HG02588 (cell line): ENCODE results near the gene MEGF11.

Experiments
- ATAC-seq: cut with Tn5 transposase; IDR thresholded peaks from one replicate; pipeline ENCODE4 v1.9.1; 2021; ENCODE audit warnings: mild to moderate bottlenecking, moderate library complexity; ENCODE audit not compliant: unreplicated experiment

Gene MEGF11

GRCh38 chr15:66220601-66221000, 32.9 kb downstream of the MEGF11 start:
- ATAC-seq = no peak

DNA sequence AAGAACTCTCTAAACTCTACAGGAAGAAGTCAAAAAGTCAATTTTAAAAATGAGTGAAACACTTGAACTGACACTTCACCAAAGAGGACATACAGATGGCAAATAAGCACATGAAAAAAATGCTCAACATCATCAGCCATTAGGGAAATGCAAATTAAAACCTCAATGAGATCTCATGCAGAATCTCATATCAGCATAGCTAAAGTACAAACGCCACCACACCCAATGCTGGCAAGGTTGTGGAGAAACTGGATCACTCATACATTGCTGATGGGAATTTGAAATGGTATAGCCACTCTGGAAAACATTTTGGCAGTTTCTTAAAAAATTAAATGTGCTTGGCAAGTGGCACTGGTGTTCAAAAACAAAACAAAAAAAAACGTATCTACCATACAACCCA, 34.2 kb downstream of the MEGF11 start:
- no peak for ATAC-seq

DNA sequence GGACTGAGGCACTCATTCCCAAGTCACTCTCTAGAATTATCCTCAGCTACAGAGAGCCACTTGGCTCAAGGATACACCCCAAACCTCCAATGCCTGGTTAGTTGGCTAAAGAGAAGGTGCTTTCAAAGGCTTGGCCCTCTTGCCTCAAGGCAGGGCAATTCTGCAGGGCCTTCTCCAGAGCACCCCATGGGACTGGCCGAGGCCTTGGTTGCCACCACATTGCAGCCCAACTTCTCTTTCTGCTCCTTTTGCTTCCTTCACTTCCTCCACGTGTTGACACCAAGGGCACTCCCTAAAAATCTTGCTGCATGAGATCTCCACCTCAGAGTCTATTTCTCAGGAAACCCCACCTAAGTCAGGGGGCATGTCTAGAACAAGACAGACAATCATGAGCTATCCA, 36.7 kb downstream of the MEGF11 start:
- no peak for ATAC-seq

DNA sequence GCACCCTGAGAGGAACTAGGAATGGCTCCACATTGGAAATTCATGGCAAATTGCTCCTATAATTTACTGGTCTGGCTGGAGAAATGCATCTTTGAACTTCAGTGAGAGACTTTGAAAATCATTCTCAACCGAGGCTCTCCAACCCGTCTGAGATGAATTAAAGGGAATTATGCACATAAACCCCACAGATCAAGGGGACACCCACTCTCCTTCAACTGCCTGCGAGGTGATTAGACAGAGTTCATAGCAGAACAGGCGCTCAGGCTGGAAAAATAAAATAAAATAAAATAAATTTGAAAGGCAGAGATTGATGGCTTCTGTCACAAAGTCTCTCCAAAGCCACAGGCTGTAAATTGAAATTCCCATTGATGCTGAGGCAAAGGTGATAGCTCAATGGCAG, 37.7 kb downstream of the MEGF11 start:
- no peak for ATAC-seq

DNA sequence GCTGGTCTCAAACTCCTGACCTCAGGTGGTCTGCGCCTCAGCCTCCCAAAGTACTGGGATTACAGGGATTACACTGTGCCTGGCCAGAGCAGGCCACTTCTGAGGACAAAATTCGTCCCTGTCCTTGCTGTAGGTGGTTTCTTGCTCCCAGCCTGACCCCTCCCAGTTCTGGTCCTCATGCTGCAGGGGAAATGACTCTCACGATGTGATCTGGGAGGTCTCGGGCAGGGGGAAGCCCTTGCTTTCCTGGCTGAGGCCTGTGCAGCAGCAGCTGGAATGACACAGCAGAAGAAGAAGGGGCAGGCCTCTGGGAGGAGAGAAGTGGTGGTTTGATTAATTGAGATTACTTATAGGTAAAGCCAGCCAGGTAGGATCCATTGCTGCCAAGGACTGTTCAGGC, 39.3 kb downstream of the MEGF11 start:
- ATAC-seq = no peak

DNA sequence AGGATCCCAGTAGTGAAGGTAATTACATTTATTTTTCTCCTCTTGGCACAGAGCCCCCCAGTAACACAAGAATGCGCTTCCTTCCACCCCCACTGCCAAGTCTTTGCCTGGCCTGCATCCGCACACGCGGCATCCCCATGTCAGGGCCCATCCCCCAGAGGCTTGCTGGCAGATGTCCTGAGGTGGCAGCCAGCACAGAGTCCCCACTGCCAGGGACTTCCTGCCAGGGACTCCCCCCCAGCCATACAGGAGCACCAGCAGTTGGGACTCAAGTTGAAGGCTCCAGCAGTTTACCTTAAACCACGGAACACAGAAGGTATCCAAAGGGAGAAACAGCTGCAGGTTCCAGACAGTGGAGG, 41.0 kb downstream of the MEGF11 start:
- no peak for ATAC-seq

DNA sequence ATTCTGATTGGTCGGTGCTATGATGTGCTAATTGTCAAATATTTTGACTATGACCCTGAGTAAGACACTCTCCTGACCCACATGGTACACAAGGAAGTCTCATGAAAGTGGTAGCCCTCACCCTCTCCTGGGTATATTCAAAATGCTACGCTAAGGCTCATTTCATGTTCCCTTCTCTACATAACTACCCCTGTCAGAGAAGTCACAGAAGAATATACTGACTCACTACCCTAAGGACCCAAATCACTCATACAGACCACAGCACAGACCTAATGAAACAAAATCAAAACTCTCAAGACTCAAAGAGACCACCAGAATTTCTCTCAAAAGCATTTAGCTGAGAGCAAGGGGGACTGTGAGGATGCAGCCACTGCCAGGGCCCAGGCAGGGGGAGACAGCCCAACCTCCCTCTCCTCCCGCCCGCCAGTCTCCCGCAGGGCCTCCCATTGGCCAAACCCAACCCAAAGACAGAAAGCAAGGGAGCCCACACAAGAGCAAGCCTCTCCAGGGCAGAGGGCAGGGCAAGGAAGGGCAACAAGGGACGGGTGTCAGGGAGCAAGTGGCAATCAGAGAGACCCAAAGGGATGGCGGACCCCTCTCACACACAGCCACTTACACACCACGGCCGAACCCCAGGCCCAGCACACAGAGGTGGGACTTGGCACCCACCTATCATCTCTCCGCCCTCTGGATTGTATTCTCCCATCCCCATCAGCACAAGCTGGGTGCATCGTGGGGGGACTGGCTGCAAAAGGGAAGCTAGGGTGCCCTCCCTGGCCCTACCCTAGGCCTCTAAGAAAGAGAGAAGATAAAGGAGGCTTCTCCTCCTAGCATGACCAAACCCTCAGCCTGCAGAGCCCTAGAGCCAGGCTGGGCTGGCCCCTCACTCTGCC, 41.6 kb downstream of the MEGF11 start:
- no peak for ATAC-seq

- no peak for ATAC-seq
Measured at GRCh38 chr15:66210684-66211083, 42.9 kb downstream of the MEGF11 start.

- ATAC-seq = no peak
Measured at GRCh38 chr15:66198757-66199156, 54.8 kb downstream of the MEGF11 start.

- no peak for ATAC-seq
Measured at GRCh38 chr15:66196602-66197001, 56.9 kb downstream of the MEGF11 start.

DNA sequence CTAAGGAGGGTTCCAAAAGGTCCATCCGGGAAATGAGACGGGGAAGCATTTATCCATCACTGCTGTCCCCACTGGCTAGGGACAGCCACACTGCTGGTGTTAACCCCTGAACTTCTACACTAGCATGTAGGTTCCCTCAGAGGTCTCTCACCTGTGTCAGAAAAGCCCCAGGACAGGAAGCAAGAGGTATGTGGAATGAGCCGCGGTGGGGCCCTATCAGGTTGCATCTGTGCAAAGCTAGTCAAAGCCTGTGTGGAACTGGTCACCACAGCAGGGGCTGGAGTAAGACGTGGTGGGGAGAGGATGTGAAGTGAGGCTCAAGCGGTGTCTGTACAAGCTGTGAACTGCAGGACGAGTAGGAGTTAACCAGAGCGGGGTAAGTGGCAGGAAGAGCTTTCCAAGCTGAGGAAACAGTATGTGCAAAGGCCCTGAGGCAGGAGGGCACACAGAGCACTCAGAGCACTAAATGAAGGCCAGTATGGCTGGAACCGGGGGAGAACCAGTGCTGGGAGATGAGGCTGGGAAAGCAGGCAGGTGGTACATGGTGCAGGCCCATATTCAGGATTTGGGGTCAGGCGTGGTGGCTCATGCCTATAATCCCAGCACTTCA, 57.8 kb downstream of the MEGF11 start:
- no peak for ATAC-seq

- ATAC-seq = no peak
Measured at GRCh38 chr15:66193066-66193465, 60.5 kb downstream of the MEGF11 start.

- ATAC-seq = no peak
Measured at GRCh38 chr15:66190746-66191145, 62.8 kb downstream of the MEGF11 start.

DNA sequence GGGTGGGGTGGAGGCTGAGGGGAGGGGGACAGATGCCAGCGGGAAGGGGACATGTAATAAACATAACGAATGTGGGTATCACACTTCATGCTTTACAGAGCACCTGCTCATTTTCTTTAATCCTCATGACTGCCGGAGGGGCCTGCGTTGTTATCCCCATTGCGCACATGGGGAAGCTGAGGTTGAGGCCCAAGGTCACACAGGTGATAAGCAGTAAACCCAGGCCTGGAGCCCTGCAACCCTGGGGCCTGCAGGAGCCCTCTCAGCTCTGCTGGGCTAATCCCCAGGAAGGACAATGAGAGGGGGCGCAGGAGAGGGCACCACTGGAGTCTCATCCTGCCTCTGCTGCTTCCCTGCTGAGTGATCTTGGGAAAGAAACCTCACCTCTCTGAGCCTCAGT, 64.3 kb downstream of the MEGF11 start:
- ATAC-seq = no peak

- no peak for ATAC-seq
Measured at GRCh38 chr15:66188464-66188863, 65.1 kb downstream of the MEGF11 start.

DNA sequence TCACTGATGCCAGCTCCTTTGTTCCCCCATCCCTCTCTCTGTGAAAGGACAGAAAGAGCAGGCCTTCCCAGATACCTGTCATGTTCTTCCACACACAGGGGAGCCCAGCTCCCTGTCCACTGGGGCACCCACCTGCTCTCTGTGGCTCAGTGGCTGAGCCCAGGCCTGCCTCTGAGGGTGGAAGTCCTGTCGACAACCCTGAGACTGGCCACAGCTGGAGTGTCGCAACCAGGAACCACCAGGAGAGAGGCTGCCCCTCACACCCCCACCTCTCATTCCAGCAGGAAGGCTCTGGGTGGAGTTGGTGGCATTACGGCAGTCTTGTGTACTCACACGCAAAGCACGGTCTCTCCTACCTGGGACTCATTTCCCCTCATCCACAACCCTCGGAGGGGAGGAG, 66.3 kb downstream of the MEGF11 start:
- ATAC-seq = no peak

DNA sequence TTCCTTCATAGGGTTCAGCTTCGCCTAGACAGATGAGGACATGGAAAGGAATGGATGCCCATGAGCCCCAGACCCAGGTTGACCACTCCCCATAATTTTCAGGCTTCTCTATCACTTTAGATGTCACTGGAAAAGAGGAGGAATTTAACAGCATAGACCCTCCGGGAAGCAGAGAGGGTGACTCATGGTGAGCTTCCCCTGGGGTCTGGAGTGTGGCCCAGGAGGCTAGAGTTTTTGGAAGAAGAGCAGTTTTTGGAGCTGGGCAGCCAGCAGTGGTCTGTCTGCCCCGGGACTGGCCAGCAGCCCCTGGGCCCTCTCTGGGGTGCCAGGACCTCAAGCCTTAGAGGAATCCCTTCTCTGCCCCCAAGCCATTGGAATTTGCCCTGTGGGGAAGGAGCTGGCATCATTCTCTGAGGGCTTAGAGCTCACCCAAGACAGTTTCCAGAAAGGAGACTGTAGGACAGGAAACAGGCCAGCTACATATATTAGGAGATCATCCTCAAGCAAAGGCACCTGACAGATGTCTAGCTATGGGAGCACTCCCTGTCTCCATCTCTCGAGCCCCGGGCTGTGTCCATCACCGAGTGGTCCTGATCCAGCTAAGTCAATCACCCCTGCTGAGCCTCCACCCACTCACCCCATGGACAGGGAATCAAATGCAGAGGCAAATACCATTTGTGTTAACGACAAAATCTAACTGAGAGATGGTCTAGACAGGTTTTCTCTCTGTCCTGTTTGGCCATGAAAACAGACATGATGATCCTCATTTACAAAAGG, 67.3 kb downstream of the MEGF11 start:
- ATAC-seq = no peak

DNA sequence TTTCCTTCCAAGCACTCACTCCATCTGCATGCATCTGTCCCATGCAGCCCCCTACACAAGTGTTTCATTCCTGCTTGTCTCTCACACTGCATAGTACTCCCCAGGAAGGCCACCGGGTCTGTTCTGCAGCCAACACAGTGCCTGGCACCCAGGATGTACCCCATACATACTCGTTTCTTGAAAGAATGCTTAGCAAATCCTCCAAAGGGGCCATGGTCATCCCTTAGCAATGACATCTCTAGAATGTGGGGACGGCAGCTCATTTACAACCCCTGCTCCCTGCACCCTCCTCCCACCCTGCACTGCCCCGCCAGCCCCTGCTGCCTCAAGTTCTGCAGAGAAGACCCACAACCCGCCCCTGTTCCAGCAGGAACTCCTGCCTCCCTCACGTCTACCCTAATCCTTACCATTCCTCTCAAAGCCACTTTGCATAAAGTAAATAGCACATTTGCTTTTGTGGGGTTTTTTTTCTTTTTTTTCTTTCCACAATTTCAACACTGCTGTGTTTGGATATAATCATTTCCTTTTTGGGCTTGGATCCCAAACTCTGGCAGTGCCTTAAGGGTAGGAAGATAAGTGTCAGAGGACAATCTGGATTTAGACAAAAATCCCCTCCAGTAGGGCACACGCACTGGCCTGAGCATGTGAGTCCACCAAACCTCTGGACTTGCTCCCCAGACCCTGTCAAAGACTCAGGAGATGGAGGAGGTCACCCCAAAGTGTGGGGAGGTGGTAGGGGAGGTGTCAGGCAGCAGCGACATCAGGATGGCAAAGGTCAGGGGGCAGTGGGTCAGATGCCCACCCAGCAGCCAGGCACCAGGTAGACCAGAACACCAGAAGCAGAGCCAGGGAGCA, 68.4 kb downstream of the MEGF11 start:
- ATAC-seq = no peak

DNA sequence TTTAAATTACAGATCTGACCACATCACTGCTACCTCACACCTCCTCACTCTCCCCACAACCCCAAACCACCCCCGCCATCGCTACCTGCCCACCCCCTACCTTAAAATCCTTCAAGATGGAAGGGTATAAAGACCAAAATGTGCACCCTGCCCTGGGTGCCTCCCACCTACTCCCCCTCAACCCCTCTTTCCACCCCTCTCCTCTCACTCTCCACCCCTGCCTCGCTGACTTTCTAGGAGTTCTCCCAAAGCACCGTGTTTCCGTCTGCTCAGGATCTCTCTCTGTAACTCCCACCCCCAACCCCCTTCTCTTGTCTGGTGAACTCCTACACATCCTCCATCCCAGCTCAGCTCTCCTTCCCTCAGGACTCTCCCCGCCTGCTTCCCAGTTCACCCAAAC, 69.1 kb downstream of the MEGF11 start:
- ATAC-seq = no peak

DNA sequence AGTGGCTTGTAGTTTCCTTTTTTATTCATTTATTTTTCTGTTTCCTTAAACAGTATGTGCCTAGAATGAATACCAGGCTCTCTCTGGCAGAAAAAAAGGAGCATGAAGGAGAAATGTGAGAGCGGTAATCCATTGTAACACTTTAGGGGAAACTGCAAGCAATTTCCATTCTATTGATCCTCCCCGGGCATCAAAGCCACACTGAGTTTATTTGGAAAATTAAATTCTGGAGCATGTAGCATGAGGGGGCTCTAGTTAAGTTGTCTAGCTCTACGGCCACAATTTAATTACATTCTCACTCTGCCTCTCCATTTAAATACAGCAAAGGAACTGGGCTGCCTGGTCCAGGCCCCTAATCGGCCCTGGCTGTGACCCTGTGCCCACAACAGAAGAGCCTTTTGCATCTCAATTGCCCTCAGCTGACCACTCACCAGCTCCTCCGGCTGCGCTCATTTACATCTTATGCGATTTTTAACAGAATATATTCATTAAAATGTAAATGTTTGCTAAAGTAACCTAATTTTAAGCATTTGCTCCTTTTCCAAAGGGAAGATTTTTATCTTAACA, 72.9 kb downstream of the MEGF11 start:
- ATAC-seq = no peak

- no peak for ATAC-seq
Measured at GRCh38 chr15:66178531-66178910, 75.0 kb downstream of the MEGF11 start.
